Naive thymus-derived CD4-positive, alpha-beta T cell (primary cell): Measurements from ENCODE around the gene PARD3B. TPM values are rescaled to one million over a fixed set of nuclear protein-coding genes. Genes with fewer than 3 reads are reported as not detected.

Experiments
- ATAC-seq: fragments of 150-1000 bp; cut with Tn5 transposase; 2 replicates; pipeline ENCODE4 v1.10.0; 2021; ENCODE audit warnings: mild to moderate bottlenecking, moderate library complexity
- CTCF ChIA-PET: fragments of 350-600 bp; sonication (Branson Sonifier 250); formaldehyde crosslinking; loops from one replicate; lab custom pipeline; 2021; ENCODE audit warnings: antibody characterized with exemption; lab: Charles Lee
- POLR2A ChIA-PET: fragments of 350-600 bp; sonication (Branson Sonifier 250); formaldehyde crosslinking; loops from one replicate; lab custom pipeline; 2021; ENCODE audit warnings: antibody characterized with exemption, inconsistent platforms; lab: Charles Lee
- DNase-seq, 9 donors: peaks; one replicate each; pipeline versions ENCODE4 v3.0.0 to v3.0.0-alpha.2; 2020 to 2022; ENCODE audit warnings: mixed read lengths in 1 of 9
- H3K27ac ChIP-seq: one replicate; pipeline ENCODE4 v1.7.0; 2013; ENCODE audit warnings: mild to moderate bottlenecking, low read depth, low read length, moderate library complexity
- H3K27me3 ChIP-seq, 2 donors: one replicate each; pipeline ENCODE4 v1.7.0; 2013; ENCODE audit warnings: low read length in 2 of 2, mild to moderate bottlenecking in 2 of 2, moderate library complexity in 2 of 2; ENCODE audit not compliant: control insufficient read depth in 2 of 2, insufficient read depth in 2 of 2
- H3K36me3 ChIP-seq, 3 experiments: 1 replicate in 2 of 3; 2 replicates in 1 of 3; pipeline ENCODE4 v1.7.0; 2013; ENCODE audit warnings: low read length in 3 of 3, mild to moderate bottlenecking in 3 of 3, moderate library complexity in 1 of 3; ENCODE audit not compliant: insufficient read depth in 3 of 3, control insufficient read depth in 2 of 3
- H3K4me1 ChIP-seq, 2 donors: one replicate each; pipeline ENCODE4 v1.7.0; 2013; ENCODE audit warnings: low read length in 2 of 2, mild to moderate bottlenecking in 2 of 2, moderate library complexity in 1 of 2; ENCODE audit not compliant: control insufficient read depth in 2 of 2, insufficient read depth in 2 of 2
- H3K4me3 ChIP-seq: 2 replicates; pipeline ENCODE4 v1.7.0; 2013; ENCODE audit warnings: mild to moderate bottlenecking, low read length
- H3K9me3 ChIP-seq, 3 experiments: 1 replicate in 2 of 3; 2 replicates in 1 of 3; pipeline ENCODE4 v1.7.0; 2013; ENCODE audit warnings: low read length in 3 of 3; ENCODE audit not compliant: control insufficient read depth in 2 of 3
- H3K27ac Mint-ChIP-seq, 9 donors: one replicate each; pipeline ENCODE4 v1.8.0; 2020 to 2022; ENCODE audit warnings: mixed read lengths in 9 of 9, mild to moderate bottlenecking in 8 of 9, moderate library complexity in 5 of 9, inconsistent platforms in 2 of 9
- H3K27me3 Mint-ChIP-seq, 5 donors: one replicate each; pipeline ENCODE4 v1.8.0; 2021 to 2022; ENCODE audit warnings: mixed read lengths in 5 of 5, mild to moderate bottlenecking in 1 of 5
- H3K36me3 Mint-ChIP-seq, 5 donors: one replicate each; pipeline ENCODE4 v1.8.0; 2020 to 2022; ENCODE audit warnings: mixed read lengths in 5 of 5, mild to moderate bottlenecking in 3 of 5, inconsistent platforms in 1 of 5
- H3K4me1 Mint-ChIP-seq, 7 donors: one replicate each; pipeline ENCODE4 v1.8.0; 2020 to 2022; ENCODE audit warnings: mixed read lengths in 7 of 7, mild to moderate bottlenecking in 3 of 7, inconsistent platforms in 1 of 7
- H3K4me3 Mint-ChIP-seq, 10 donors: one replicate each; pipeline ENCODE4 v1.8.0; 2020 to 2022; ENCODE audit warnings: mild to moderate bottlenecking in 10 of 10, mixed read lengths in 10 of 10, moderate library complexity in 6 of 10, inconsistent platforms in 2 of 10
- H3K9me3 Mint-ChIP-seq, 11 donors: one replicate each; pipeline ENCODE4 v1.8.0; 2020 to 2022; ENCODE audit warnings: mixed read lengths in 11 of 11, mild to moderate bottlenecking in 4 of 11, inconsistent platforms in 1 of 11, moderate library complexity in 1 of 11
- intact Hi-C, 2 donors: fragments of 100-400 bp; cut with micrococcal nuclease; formaldehyde crosslinking; loops; one replicate each; pipeline ENCODE4 v1.15.1; 2023
- polyA plus RNA-seq, 2 donors: library from polyadenylated mRNA; unstranded; fragments of 300-500 nt; fragmentation: Illumina TruSeq; gene quantifications; one replicate each; pipeline ENCODE4 v1.2.3, GENCODE V29; 2021
- total RNA-seq, 6 experiments: library from RNA in 5 of 6; stranded (reverse) in 5 of 6; gene quantifications; 1 replicate in 5 of 6; 2 replicates in 1 of 6; pipeline ENCODE4 v1.2.3 and lab custom pipeline; 2021 to 2026

PARD3B gene
- total and polyA plus RNA-seq, 7 experiments from 2014 or later: 0.22 to 4.0 (median 0.87) TPM

DNA sequence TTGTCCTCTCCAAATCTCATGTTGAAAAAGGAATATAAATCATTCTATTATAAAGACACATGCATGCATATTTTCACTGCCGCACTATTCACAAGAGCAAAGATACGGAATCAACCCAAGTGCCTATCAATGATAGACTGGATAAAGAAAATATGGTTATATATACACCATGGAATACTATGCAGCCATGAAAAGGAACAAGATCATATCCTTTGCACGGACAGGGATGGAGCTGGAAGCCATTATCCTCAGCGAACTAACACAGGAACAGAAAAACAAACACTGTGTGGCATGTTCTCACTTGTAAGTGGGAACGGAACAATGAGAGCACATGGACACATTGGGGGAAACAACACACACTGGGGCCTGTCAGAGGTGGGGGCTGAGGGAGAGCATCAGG, 28.1 kb upstream of the PARD3B start:
- H3K27me3 Mint-ChIP-seq: peaks cover 0 to 10% (median 9%) of the 10 kb centered on the region in 5 donors
- no peaks in the 10 kb centered on the region for H3K27me3 ChIP-seq

DNA sequence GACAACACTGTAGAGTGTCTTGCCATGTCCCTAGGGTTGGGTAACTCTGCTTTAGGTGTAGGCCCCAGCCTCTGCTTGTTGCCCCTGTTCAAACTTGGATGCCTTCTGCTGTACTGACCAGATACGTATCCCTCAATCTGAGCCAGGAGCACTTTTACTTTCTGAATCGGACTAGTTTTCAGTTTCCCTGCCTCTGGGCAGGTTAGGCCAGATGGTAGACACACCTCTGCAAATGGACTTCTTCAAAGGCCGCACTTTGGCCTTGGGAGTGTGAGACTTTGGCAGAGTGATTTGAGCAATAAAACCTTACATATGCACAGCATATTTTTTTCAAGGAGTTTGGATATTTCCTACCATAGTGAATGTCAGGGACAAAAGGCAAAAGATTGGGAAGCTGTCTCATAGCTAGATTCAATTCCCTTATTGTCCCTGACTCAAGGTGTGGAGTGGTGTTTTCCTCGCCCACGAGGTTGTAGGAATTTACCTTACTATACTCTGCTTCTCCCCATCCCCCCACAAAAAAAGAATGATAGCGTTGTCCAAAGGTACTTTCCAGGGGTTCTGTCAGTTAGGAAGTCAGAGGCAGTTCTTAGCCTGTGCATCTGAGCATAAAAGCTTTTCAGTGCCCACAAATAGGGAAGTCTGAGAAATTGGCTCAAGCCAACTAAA, 15.3 kb upstream of the PARD3B start:
- POLR2A ChIA-PET: no interaction called here

More for the DNA sequence above, 28.1 kb upstream of the PARD3B start:
- CTCF ChIA-PET: no interaction called here
- ATAC-seq (no peak), DNase-seq (no peak)
- Histone ChIP-seq H3K36me3 (no peaks in the 10 kb centered on the region), H3K4me3 (no peak overlapping the region), H3K4me1 (no peaks in the 10 kb centered on the region), H3K9me3 (no peaks in the 10 kb centered on the region), H3K27ac (no peak overlapping the region)
- Mint-ChIP-seq H3K9me3 (peaks cover 0 to 3% (median 0%) of the 10 kb centered on the region in 11 donors), H3K4me3 (no peak overlapping the region), H3K27ac (no peak overlapping the region), H3K36me3 (no peaks in the 10 kb centered on the region), H3K4me1 (no peaks in the 10 kb centered on the region)
- POLR2A ChIA-PET: no interaction called here
- intact Hi-C loops: no loop called here

DNA sequence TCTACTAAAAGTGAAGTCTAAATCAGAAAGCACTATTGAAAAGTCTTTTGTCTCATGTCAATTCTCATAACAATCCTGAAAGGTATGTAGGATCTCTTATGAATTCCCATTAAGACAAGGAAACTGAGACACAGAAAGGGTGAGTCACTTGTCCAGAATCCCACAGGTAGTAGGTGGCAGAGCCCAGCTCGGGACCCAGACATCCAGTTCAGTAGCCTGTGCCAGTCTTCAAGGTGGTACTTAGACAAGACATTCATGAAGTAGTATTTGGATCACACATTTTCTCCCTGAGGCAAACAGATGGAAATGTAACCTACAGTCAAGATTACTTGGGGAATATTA, 14.8 kb upstream of the PARD3B start:
- ATAC-seq: no peak
- Mint-ChIP-seq H3K4me3 (no peak overlapping the region), H3K27ac (no peak overlapping the region), H3K27me3 (peaks cover 0 to 6% (median 0%) of the 10 kb centered on the region in 5 donors), H3K9me3 (no peaks in the 10 kb centered on the region), H3K4me1 (no peaks in the 10 kb centered on the region), H3K36me3 (no peaks in the 10 kb centered on the region)
- no peaks in the 10 kb centered on the region for H3K36me3 ChIP-seq
- H3K27me3 ChIP-seq: no peaks in the 10 kb centered on the region
- intact Hi-C loops: no loop called here
- H3K9me3 ChIP-seq: no peaks in the 10 kb centered on the region
- DNase-seq: no peak
- H3K4me1 ChIP-seq: no peaks in the 10 kb centered on the region
- H3K27ac ChIP-seq: no peak overlapping the region
- ChIA-PET POLR2A (no interaction called here), CTCF (no interaction called here)
- no peak overlapping the region for H3K4me3 ChIP-seq

More for the DNA sequence above, 15.3 kb upstream of the PARD3B start:
- Mint-ChIP-seq H3K27ac (no peak overlapping the region), H3K9me3 (no peaks in the 10 kb centered on the region), H3K27me3 (peaks cover 0 to 6% (median 0%) of the 10 kb centered on the region in 5 donors), H3K36me3 (no peaks in the 10 kb centered on the region), H3K4me3 (no peak overlapping the region), H3K4me1 (no peaks in the 10 kb centered on the region)
- Histone ChIP-seq H3K27me3 (no peaks in the 10 kb centered on the region), H3K9me3 (no peaks in the 10 kb centered on the region), H3K27ac (no peak overlapping the region), H3K4me3 (no peak overlapping the region), H3K4me1 (no peaks in the 10 kb centered on the region), H3K36me3 (no peaks in the 10 kb centered on the region)
- intact Hi-C loops: no loop called here
- no peak for ATAC-seq
- DNase-seq: no peak
- CTCF ChIA-PET: no interaction called here

DNA sequence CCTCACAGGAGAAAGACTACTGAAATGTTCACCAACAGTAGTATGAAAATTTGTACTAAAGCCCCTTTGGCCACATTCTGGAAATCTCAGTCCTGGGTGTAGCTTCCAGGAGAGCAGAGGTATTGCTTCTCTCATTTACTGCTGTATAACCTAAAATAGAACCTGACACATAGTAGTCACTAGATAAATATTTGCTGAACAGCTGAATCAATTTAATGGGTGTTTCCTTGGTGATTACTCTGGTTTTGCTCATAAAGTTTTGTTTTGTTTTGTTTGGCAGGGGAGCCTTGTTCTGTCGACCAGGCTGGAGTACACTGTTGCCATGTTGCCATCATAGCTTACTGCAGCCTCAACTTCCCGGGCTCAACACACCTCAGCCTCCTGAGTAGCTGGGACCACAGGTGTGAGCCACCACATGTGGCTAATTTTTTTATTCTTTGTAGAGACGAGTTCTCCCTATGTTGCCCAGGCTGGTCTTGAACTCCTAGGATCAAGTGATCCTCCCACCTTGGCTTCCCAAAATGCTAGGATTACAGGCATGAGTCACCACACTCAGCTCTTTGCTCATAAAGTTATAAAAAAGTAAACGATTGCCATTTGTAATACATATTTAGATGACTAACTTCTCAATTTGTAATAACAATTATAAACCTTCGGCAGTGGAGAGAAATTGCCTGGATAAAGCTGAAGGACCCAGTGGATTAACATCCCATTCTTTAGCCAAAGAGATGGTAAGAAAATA, 11.5 kb upstream of the PARD3B start:
- no peaks in the 10 kb centered on the region for H3K4me1 Mint-ChIP-seq
- no peak overlapping the region for H3K4me3 Mint-ChIP-seq
- peaks cover 0 to 6% (median 0%) of the 10 kb centered on the region in 5 donors for H3K27me3 Mint-ChIP-seq
- Histone ChIP-seq H3K36me3 (no peaks in the 10 kb centered on the region), H3K4me3 (no peak overlapping the region), H3K27me3 (no peaks in the 10 kb centered on the region), H3K27ac (no peak overlapping the region), H3K4me1 (no peaks in the 10 kb centered on the region), H3K9me3 (no peaks in the 10 kb centered on the region)
- no peaks in the 10 kb centered on the region for H3K9me3 Mint-ChIP-seq
- POLR2A ChIA-PET: no interaction called here
- no peak overlapping the region for H3K27ac Mint-ChIP-seq
- ATAC-seq: no peak
- H3K36me3 Mint-ChIP-seq: no peaks in the 10 kb centered on the region
- CTCF ChIA-PET: no interaction called here
- no peak for DNase-seq
- intact Hi-C loops: no loop called here

DNA sequence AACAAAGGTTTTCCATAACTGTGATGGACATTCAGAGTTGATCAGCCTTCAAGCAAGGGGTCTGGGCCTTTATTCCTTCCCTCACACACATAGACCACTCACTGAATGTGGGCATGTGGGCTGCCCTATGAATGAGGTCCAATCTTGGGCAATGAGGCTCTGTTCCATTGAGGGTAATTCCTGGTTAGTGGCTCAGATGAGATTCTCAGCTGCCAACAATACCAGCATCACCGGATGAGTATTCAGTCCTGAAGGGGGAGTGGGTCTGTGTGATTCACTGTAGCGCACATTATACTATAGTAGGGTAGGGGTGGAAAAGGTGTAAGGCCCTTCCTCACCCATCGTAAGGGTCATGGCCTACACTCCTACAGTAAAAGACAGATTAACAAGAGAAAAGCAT, 9.9 kb upstream of the PARD3B start:
- DNase-seq (no peak), ATAC-seq (no peak)
- H3K36me3 ChIP-seq: no peaks in the 10 kb centered on the region
- no peaks in the 10 kb centered on the region for H3K27me3 ChIP-seq
- H3K9me3 Mint-ChIP-seq: no peaks in the 10 kb centered on the region
- H3K27ac Mint-ChIP-seq: no peak overlapping the region
- H3K36me3 Mint-ChIP-seq: no peaks in the 10 kb centered on the region
- no peak overlapping the region for H3K4me3 Mint-ChIP-seq
- no peaks in the 10 kb centered on the region for H3K9me3 ChIP-seq
- peaks cover 0 to 6% (median 0%) of the 10 kb centered on the region in 5 donors for H3K27me3 Mint-ChIP-seq
- no peak overlapping the region for H3K4me3 ChIP-seq
- H3K4me1 Mint-ChIP-seq: no peaks in the 10 kb centered on the region
- ChIA-PET POLR2A (no interaction called here), CTCF (no interaction called here)
- intact Hi-C loops: no loop called here
- no peak overlapping the region for H3K27ac ChIP-seq
- no peaks in the 10 kb centered on the region for H3K4me1 ChIP-seq

DNA sequence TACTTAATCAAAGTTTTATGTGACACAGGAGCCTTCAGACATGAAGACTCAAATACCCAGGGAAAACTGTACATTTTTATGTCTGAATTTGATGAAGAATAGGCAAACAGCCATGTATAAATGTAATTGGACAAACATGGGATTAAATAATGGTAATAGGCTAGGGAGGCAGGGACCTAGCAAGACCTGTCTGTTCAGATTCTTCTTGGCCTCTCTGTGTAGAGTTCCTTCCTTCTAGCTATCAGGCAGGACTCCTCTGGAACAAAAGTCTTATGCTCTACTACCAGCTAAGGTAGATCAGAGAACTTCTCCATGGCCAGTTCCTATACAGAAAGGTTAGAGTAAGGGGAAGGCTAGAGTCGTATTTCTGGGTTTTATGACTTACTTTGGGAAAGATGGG, 9.5 kb upstream of the PARD3B start:
- Mint-ChIP-seq H3K27me3 (peaks cover 0 to 6% (median 0%) of the 10 kb centered on the region in 5 donors), H3K36me3 (no peaks in the 10 kb centered on the region), H3K9me3 (no peaks in the 10 kb centered on the region), H3K4me3 (no peak overlapping the region), H3K27ac (no peak overlapping the region), H3K4me1 (no peaks in the 10 kb centered on the region)
- intact Hi-C loops: no loop called here
- CTCF ChIA-PET: no interaction called here
- no peak for DNase-seq
- no peaks in the 10 kb centered on the region for H3K9me3 ChIP-seq
- H3K27me3 ChIP-seq: no peaks in the 10 kb centered on the region
- H3K36me3 ChIP-seq: no peaks in the 10 kb centered on the region
- H3K4me3 ChIP-seq: no peak overlapping the region
- H3K4me1 ChIP-seq: no peaks in the 10 kb centered on the region
- ATAC-seq: no peak
- POLR2A ChIA-PET: no interaction called here
- H3K27ac ChIP-seq: no peak overlapping the region
